GM12864 (cell line): ENCODE results near the gene AIRE.
"Not testable (repeated sequence)": the region's sequence is repeated elsewhere in the genome, so short reads cannot be mapped to it uniquely, and the experiment has no call there.

Source experiments
- DNase-seq: peaks from one replicate; pipeline ENCODE4 v3.0.0-alpha.2; 2011; ENCODE audit warnings: low read depth
- H3K4me3 ChIP-seq: 2 replicates; pipeline ENCODE4 v1.5.1; 2011; ENCODE audit warnings: mild to moderate bottlenecking, low read depth, low read length, control low read depth
- TF ChIP-seq, protein P1 (sequence below): IDR thresholded peaks from 2 replicates; pipeline ENCODE4 v1.5.1; 2011; ENCODE audit warnings: low read depth, mild to moderate bottlenecking, moderate library complexity, low read length, control low read depth, inconsistent platforms; ENCODE audit errors: missing control alignments

Gene AIRE

DNA sequence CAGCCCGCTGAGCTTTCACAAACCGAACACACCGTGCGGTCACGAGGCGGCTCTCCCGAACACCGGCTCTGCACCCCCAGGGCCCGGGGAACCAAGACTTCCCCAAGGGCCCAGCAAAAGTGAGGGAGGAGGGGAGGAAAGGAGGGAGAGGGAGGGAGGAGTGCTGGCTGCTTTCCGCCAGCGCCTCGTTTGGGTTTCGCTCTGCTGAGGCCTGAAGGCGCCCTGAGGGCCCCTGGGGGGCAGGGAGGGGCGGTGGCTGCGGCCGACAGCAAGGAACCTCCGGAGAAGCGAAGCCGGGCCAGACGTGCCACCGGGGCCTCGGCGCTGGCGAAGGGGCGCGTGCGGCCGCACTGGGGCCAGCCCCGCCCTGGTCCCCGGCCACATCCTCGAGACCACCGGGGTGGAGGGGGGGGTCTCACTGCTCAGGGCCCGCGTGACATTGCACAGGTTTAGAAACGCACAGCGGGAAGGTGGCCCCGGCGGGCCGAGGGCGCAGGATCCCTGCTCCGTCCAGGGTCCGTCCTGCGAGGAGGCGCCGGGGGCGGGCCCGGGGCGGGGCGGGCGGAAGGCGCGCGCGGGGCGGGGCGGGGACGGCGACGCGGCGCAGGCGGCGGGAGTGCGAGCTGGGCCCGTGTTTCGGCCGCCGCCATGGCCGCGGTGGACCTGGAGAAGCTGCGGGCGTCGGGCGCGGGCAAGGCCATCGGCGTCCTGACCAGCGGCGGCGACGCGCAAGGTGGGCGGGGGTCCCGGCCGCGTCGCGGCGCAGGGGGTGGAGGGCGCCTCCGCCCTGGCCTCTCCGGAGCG lies 14.0 kb downstream of the AIRE start, which contains the start of gene PFKL:
Gene PFKL, plus strand, starts transcription at position 596 of the 804 bp plus-strand sequence. Its CDS starts 53 bp downstream, at position 649.
- DNase-seq: peak; percentile 66
- peak within 1 kb of the TSS; percentile 87 for H3K4me3 ChIP-seq
- TF ChIP-seq, protein P1, sequence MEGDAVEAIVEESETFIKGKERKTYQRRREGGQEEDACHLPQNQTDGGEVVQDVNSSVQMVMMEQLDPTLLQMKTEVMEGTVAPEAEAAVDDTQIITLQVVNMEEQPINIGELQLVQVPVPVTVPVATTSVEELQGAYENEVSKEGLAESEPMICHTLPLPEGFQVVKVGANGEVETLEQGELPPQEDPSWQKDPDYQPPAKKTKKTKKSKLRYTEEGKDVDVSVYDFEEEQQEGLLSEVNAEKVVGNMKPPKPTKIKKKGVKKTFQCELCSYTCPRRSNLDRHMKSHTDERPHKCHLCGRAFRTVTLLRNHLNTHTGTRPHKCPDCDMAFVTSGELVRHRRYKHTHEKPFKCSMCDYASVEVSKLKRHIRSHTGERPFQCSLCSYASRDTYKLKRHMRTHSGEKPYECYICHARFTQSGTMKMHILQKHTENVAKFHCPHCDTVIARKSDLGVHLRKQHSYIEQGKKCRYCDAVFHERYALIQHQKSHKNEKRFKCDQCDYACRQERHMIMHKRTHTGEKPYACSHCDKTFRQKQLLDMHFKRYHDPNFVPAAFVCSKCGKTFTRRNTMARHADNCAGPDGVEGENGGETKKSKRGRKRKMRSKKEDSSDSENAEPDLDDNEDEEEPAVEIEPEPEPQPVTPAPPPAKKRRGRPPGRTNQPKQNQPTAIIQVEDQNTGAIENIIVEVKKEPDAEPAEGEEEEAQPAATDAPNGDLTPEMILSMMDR: no peak

- peak overlapping the region; percentile 87 for H3K4me3 ChIP-seq
- DNase-seq: no peak
- TF ChIP-seq, protein P1: no peak
Measured at GRCh38 chr21:44300262-44300959, 14.7 kb downstream of the AIRE start.

GRCh38 chr21:44301141-44301540 lies 15.5 kb downstream of the AIRE start:
- DNase-seq: no peak
- peak overlapping the region; percentile 87 for H3K4me3 ChIP-seq
- TF ChIP-seq, protein P1: no peak

DNA sequence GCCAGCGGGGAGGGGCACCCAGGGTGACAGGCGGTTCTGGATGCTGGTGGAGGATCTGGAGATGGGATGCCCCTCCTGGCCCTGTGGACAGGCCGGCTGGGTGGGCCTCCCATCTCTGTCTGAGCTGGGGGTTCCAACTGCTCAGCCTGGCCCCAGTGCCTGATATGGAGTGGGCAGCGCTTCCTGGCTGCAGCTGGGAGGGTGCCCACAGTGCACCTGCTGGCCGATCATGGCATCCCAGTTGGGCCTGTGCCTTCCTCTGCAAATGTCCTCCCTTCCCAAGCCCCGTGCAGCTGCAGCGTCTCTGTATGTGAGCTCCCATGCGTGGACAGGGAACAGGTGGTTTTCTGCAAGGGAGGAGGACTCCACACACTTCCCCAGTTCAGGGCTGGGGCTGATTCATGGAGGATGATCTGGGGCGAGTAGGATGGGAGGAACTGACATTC lies 16.3 kb downstream of the AIRE start:
- peak overlapping the region; percentile 87 for H3K4me3 ChIP-seq
- DNase-seq: no peak
- TF ChIP-seq, protein P1: peak; percentile 35

GRCh38 chr21:44302573-44303401 lies 17.1 kb downstream of the AIRE start:
- TF ChIP-seq, protein P1: peak; percentile 25
- peak overlapping the region; percentile 7 for H3K4me3 ChIP-seq
- not testable (repeated sequence) for DNase-seq

GRCh38 chr21:44303490-44303981 lies 17.9 kb downstream of the AIRE start:
- H3K4me3 ChIP-seq: no peak overlapping the region
- TF ChIP-seq, protein P1: no peak
- DNase-seq: no peak
